Mucosa of descending colon (tissue), 3 donors: Measurements from ENCODE around the gene IGF2BP2. TPM values are rescaled to one million over a fixed set of nuclear protein-coding genes. Genes with fewer than 3 reads are reported as not detected.

Experiments
- ATAC-seq: fragments of 200-7000 bp; cut with Tn5 transposase; one replicate; pipeline ENCODE4 v1.9.1; 2020; ENCODE audit warnings: mild to moderate bottlenecking, moderate library complexity
- DNase-seq, 3 donors: peaks; one replicate each; pipeline ENCODE4 v3.0.0-alpha.2; 2020
- H3K36me3 ChIP-seq: fragments of 200-600 bp; one replicate; pipeline ENCODE4 v1.8.0; 2021; ENCODE audit warnings: low read depth, mild to moderate bottlenecking
- H3K4me1 ChIP-seq: fragments of 200-600 bp; one replicate; pipeline ENCODE4 v1.8.0; 2021; ENCODE audit warnings: low read depth, mild to moderate bottlenecking
- H3K4me3 ChIP-seq: fragments of 200-600 bp; one replicate; pipeline ENCODE4 v1.8.0; 2021; ENCODE audit warnings: mild to moderate bottlenecking
- H3K9me3 ChIP-seq: fragments of 200-600 bp; one replicate; pipeline ENCODE4 v1.8.0; 2021; ENCODE audit warnings: mild to moderate bottlenecking
- intact Hi-C, 2 donors: fragments of 100-400 bp; cut with DNase I in 1 of 2; cut with micrococcal nuclease in 1 of 2; formaldehyde crosslinking; loops; one replicate each; pipeline versions ENCODE4 v1.11.0 to v1.11.1; 2022; cut with DNase I, micrococcal nuclease
- total RNA-seq, 3 donors: library from RNA; stranded (reverse); fragmentation: NEBNext Ultra II Directional in 2 of 3; extraction: Animal tissue kit (Norgen Biotek cat#: 25700) in 2 of 3; gene quantifications; one replicate each; pipeline versions ENCODE4 v1.2.1 to v1.2.4, GENCODE V29; 2021 to 2023
- TF ChIP-seq, protein P1 (sequence below): fragments of 200-600 bp; IDR thresholded peaks from one replicate; pipeline ENCODE4 v1.8.0; 2022; ENCODE audit warnings: antibody characterized with exemption, mild to moderate bottlenecking
- donor health status: DM: no; HTN: no; CAD: no; lungs with moderate emphysema.
- donor health status: DM: no; HTN: no; CAD: no.
- donor health status: DM: no; HTN: yes; CAD: no.

The IGF2BP2 gene
- total RNA-seq, 3 donors from 2014 or later, result 26.7 to 67.4 (median 42.1) TPM

DNA sequence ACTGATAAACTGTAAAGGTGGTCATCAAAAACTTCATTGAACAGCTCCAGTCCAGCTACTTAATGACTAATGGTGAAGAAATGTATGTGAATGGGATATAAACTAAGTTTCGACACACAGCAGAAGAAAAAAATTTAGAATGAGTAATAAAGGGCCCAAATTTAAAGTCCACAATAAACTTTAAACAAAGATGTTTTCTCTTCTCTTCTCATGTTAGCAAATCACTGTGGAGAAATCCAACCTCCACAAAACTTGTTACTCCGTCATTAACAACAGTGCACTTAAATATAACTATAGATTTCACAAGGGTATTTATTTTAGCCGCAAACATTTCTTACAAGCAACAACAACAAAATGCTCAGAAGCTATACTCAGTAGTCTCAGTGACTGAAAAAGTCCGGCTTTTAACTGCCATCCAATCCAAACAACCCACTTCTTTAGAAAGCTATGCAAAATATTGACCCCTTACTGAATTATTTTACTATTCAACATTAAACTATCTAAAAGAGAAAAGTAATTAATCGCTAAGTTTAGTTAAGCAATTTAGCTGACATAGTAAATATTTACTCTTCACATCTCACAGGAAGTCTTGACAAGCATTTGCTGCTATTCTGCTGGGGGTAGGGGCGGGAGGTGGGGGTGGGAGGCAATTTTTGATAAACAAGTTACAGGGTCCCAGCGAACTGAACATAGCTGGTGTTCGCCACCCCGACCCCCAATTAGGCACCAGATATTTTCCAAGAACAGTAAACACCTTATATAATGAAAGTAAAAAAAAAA, 2.4 kb downstream of the IGF2BP2 start:
- no peaks in the 10 kb centered on the region for H3K36me3 ChIP-seq
- intact Hi-C loops, result no loop called here
- no peak for ATAC-seq

DNA sequence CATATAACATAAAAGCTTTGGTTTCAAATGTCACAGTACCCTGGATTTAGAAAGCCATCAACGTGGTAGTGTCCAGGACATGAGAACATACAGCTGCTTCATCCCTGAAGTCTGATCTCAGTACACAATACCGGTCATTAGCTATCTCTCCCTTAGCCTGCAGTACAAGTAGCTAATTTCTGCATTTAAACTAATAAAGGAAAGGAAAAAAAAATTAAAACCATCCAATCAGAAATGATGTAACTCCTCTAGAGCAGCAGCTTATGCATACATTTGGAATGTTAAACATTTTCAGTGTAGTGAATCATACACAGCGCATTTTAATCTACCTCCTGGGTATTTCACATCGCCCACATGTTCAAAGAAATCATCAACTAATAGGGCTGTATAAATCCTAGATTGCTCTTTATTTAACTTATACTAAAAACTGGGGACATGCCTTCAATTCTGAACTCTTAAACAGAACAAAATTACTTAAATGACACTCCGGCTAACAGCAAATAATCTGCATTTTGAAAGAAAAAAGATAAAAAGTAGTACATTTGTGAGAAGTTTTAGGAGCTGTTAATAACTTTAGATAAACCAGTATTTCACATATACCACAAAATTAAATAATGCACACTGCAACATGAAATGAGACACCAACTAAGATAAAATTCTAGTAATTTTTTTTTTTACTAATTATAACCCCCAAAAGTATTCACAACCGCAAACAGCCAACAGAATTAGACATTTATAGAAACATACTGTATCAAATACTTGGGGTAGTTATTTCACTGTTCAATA, 3.7 kb downstream of the IGF2BP2 start:
- Histone ChIP-seq H3K36me3 (no peaks in the 10 kb centered on the region), H3K4me3 (no peak overlapping the region), H3K4me1 (peaks cover 10% of the 10 kb centered on the region), H3K9me3 (no peaks in the 10 kb centered on the region)
- ATAC-seq (no peak), DNase-seq (no peak)
- intact Hi-C loops, result no loop called here
- TF ChIP-seq, protein P1, sequence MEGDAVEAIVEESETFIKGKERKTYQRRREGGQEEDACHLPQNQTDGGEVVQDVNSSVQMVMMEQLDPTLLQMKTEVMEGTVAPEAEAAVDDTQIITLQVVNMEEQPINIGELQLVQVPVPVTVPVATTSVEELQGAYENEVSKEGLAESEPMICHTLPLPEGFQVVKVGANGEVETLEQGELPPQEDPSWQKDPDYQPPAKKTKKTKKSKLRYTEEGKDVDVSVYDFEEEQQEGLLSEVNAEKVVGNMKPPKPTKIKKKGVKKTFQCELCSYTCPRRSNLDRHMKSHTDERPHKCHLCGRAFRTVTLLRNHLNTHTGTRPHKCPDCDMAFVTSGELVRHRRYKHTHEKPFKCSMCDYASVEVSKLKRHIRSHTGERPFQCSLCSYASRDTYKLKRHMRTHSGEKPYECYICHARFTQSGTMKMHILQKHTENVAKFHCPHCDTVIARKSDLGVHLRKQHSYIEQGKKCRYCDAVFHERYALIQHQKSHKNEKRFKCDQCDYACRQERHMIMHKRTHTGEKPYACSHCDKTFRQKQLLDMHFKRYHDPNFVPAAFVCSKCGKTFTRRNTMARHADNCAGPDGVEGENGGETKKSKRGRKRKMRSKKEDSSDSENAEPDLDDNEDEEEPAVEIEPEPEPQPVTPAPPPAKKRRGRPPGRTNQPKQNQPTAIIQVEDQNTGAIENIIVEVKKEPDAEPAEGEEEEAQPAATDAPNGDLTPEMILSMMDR, result no peak

More for the DNA sequence above, 2.4 kb downstream of the IGF2BP2 start:
- no peak for DNase-seq
- Histone ChIP-seq H3K4me1 (peaks cover 16% of the 10 kb centered on the region), H3K4me3 (no peak overlapping the region), H3K9me3 (no peaks in the 10 kb centered on the region)
- TF ChIP-seq, protein P1, result no peak

DNA sequence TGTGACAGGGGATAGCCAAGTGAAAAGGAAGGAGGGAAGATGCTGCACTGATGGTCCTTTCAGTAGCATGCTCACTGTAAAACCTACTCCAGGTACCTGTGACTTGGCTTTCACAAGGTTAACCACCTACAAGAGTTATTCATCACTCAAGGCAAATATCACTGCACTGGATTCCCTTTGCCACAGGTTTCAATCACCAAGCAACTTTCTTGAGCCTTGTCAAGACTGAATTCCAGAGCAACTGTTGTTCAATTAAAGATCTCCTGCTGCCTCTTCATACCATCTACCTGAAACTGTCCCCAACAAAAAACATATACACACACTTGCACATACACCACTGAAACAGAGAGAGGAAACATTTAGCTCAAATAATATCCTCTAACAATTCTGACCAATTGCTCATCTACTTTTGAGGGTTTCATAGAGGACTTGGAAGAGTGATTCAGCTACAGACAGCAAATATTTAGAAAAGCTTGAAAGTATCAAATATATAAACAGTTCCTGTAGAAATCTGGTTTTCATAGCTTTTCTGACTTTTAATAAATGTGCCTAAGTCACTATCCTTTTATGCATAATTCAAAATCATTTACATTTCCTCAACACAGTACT, 6.5 kb downstream of the IGF2BP2 start:
- TF ChIP-seq, protein P1, result no peak
- no peak for DNase-seq

DNA sequence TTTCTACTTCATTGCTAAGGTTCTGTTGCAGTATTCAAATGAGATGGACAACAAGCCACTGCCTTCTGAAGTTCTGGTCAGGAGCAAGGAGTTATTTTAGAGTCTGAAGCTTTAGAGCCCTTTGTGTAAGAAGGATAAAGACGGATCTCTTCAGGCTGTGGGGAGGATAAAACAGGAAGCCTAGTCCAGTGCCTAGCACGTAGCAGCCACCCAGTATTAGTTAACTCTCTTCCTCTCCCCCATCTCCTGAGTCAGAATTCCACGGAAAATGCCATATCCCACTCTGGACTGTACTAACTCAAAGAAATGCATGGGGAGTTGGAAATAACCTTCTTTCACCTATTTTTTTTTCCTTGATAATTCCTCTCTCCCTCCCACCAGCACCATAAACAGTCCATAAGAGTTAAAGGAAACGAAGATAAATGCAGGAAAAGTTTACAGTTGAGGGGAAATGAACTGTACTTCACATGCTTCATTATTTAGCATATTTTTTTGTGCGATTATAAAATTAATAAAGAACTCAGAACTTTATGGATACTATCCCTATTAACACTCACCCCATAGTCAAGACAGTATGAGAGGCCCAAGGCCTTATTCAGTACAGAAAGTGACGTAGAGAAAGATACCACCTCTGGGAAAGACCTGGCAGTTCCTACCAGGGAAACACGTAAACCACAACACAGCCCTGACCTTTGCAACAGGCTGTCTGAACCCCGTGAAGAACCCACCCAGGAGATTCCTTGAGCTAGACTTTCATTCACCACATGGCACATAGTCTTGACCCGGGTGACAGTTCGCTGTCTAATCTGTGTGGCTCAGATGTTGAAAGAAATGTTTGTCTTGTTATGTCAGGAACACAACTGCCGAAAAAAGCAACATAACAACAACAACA, 9.2 kb downstream of the IGF2BP2 start:
- Histone ChIP-seq H3K4me3 (no peak overlapping the region), H3K9me3 (no peaks in the 10 kb centered on the region), H3K36me3 (no peaks in the 10 kb centered on the region), H3K4me1 (no peaks in the 10 kb centered on the region)
- TF ChIP-seq, protein P1, result no peak
- intact Hi-C loops, result no loop called here
- ATAC-seq (no peak), DNase-seq (no peak)

More for the DNA sequence above, 6.5 kb downstream of the IGF2BP2 start:
- no peaks in the 10 kb centered on the region for H3K36me3 ChIP-seq
- intact Hi-C loops, result no loop called here
- ATAC-seq, result no peak
- H3K4me1 ChIP-seq, result peaks cover 10% of the 10 kb centered on the region
- no peak overlapping the region for H3K4me3 ChIP-seq
- no peaks in the 10 kb centered on the region for H3K9me3 ChIP-seq

DNA sequence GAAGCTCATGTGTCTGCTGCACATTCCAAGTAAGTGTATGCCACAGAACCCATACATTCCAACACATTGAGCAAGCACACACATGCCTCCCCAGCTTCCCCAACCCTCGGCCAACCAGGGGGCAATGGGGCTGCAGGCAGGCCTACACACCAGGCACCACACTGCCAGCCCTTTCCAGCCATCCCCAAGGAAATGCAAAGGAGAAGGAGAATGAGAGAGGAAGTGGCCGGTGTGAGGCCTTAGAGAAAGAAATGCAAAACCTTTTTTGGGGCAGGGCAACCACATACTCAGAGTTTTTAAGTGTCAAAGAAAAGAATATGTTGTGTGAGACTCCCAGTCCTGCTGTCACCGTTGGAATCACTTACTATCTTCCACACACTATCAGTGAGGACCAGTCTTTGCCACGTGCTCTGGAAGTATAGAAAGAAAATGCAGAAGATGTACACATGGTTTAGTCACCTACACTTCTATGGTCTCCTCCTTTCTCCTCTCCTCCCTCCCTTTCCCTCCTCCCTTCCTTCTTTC, 11.1 kb downstream of the IGF2BP2 start:
- TF ChIP-seq, protein P1, result no peak
- no peaks in the 10 kb centered on the region for H3K9me3 ChIP-seq
- intact Hi-C loops, result no loop called here
- ATAC-seq (no peak), DNase-seq (no peak)
- H3K36me3 ChIP-seq, result no peaks in the 10 kb centered on the region
- no peak overlapping the region for H3K4me3 ChIP-seq
- no peaks in the 10 kb centered on the region for H3K4me1 ChIP-seq
